Measurements from ENCODE around the gene AASDH. TPM values are rescaled to one million over a fixed set of nuclear protein-coding genes. Genes with fewer than 3 reads are reported as not detected.

AASDH gene
- total and polyA plus RNA-seq, 2 of the 13 experiments (the other 11 are each of a cell fraction or from before 2014, with no cell fraction given) = 12.6 to 14.1 TPM

DNA sequence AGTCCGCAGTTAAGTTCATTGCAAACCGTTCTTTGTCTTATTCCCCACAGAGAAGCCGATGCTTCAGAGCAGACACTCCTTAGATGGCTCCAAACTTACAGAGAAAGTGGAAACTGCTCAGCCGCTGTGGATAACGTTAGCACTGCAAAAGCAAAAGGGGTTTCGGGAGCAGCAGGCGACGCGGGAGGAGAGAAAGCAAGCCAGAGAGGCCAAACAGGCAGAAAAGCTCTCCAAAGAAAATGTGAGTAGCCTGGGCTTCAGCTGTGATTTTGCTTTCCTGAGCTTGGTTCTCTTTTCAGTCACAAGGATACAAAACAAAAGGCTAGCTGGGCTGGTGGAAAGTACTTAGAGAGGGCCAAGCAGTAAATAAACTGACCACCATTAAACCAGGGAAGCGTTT is 64.0 kb downstream of the AASDH start:
- Histone ChIP-seq H3K9me3 (ENCODE audit: low read length) (no peaks in the 10 kb centered on the region), H3K4me3 (replicated peaks in 1 of 3; ENCODE audit: insufficient read depth in 1 of 3, low read depth in 2 of 3, low read length in 3 of 3) (no peak overlapping the region), H3K79me2 (ENCODE audit: insufficient read depth, low read length) (no peaks in the 10 kb centered on the region), H3K4me2 (ENCODE audit: low read depth, low read length) (no peak overlapping the region), H3K9ac (ENCODE audit: insufficient read depth, low read depth, low read length) (no peak overlapping the region), H3K36me3 (replicated peaks in 1 of 2; ENCODE audit: control insufficient read depth in 1 of 2, insufficient read depth in 2 of 2, low read length in 2 of 2) (0 out of 5 replicates have a peak, but pooled peaks cover 0 to 7% of the 10 kb centered on the region in 2 experiments), H4K20me1 (ENCODE audit: insufficient read depth, low read length) (no peaks in the 10 kb centered on the region), H3K27me3 (ENCODE audit: control insufficient read depth in 1 of 2, insufficient read depth in 2 of 2, low read length in 2 of 2) (no peaks in the 10 kb centered on the region), H2AFZ (ENCODE audit: low read length) (no peak overlapping the region), H3K27ac (ENCODE audit: extremely low read length, insufficient read depth, low read length) (no peak overlapping the region), H3K4me1 (ENCODE audit: insufficient read depth, low read length) (no peaks in the 10 kb centered on the region)
- FAIRE-seq = no peak
- BruUV-seq (replicated peaks) = no TSS peak
- ChIA-PET POLR2A (no interaction called here), CTCF (ENCODE audit: low intra/inter-chr PET ratio, low total read pairs) (no interaction called here)
- in situ Hi-C loops (cut with HindIII; ENCODE audit: extremely low pct_ligation_motif_present, low pct_unique_long_range_greater_than_20kb) (no loop called here), intact Hi-C loops (cut with micrococcal nuclease; ENCODE audit: unreplicated experiment) (no loop called here)
- 83% methylated on average over 10 of the region's 10 CpGs for WGBS (ENCODE audit: low lambda C conversion rate)
- ATAC-seq = no peak
- no peak for DNase-seq (ENCODE audit: low spot score)
- TF ChIP-seq HES4 (CRISPR knock-in tag; IDR thresholded peaks at IDR 0.05; ENCODE audit: borderline replicate concordance) = no peak
- no peak for TF ChIP-seq ZBTB37 (CRISPR knock-in tag; IDR thresholded peaks at IDR 0.05)
- no peak for TF ChIP-seq ZNF782 (CRISPR knock-in tag; IDR thresholded peaks at IDR 0.05; ENCODE audit: borderline replicate concordance)

- WGBS (ENCODE audit: low lambda C conversion rate) = 94% methylated on average over 1 of the region's 1 CpG
- intact Hi-C loops (cut with micrococcal nuclease; ENCODE audit: unreplicated experiment) = no loop called here
- Histone ChIP-seq H3K4me3 (replicated peaks in 1 of 3; ENCODE audit: insufficient read depth in 1 of 3, low read depth in 2 of 3, low read length in 3 of 3) (no peak overlapping the region), H3K27ac (ENCODE audit: extremely low read length, insufficient read depth, low read length) (no peak overlapping the region), H3K36me3 (replicated peaks in 1 of 2; ENCODE audit: control insufficient read depth in 1 of 2, insufficient read depth in 2 of 2, low read length in 2 of 2) (0 out of 5 replicates have a peak, but pooled peaks cover 0 to 4% of the 10 kb centered on the region in 2 experiments), H3K79me2 (ENCODE audit: insufficient read depth, low read length) (no peaks in the 10 kb centered on the region), H4K20me1 (ENCODE audit: insufficient read depth, low read length) (no peaks in the 10 kb centered on the region), H3K4me1 (ENCODE audit: insufficient read depth, low read length) (no peaks in the 10 kb centered on the region), H3K9ac (ENCODE audit: insufficient read depth, low read depth, low read length) (no peak overlapping the region), H3K4me2 (ENCODE audit: low read depth, low read length) (no peak overlapping the region), H3K27me3 (ENCODE audit: control insufficient read depth in 1 of 2, insufficient read depth in 2 of 2, low read length in 2 of 2) (no peaks in the 10 kb centered on the region), H3K9me3 (ENCODE audit: low read length) (no peaks in the 10 kb centered on the region), H2AFZ (ENCODE audit: low read length) (no peak overlapping the region)
- DNase-seq (ENCODE audit: low spot score) (no peak), FAIRE-seq (no peak), ATAC-seq (no peak)
- no peak for TF ChIP-seq ZNF264 (CRISPR knock-in tag; IDR thresholded peaks at IDR 0.05)
- POLR2A ChIA-PET = no interaction called here
- in situ Hi-C loops (cut with HindIII; ENCODE audit: extremely low pct_ligation_motif_present, low pct_unique_long_range_greater_than_20kb) = no loop called here
- CTCF ChIA-PET (ENCODE audit: low intra/inter-chr PET ratio, low total read pairs) = no interaction called here
- no TSS peak for BruUV-seq (replicated peaks)
Measured at GRCh38 chr4:56321251-56321650, 66.0 kb downstream of the AASDH start.

Measured in HepG2 (cell line).